ENCODE results near the gene SLCO4A1.

The SLCO4A1 gene

DNA sequence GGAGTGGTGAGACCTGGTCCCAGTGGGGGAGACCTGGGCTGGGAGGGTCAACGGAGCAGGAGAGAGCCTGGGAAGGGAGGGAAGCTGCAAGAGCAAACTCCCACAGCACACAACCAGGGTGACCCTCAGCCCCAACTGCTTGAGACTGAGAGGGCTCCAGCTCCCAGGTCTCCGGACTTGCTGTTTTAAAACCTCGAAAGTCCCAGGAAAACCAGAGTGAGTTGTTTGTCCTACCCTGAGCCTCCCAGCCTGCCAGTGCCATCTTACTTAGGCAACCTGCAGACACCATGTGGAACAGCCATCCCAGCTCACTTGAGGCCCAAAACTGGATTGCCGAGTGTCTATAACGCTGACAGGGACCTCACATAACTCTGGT, 61.5 kb downstream of the SLCO4A1 start:
- DNase-seq, result no peak

- no peak for DNase-seq
Measured at GRCh38 chr20:62704341-62704948, 62.1 kb downstream of the SLCO4A1 start.

GRCh38 chr20:62705627-62706026, 63.3 kb downstream of the SLCO4A1 start:
- no peak for DNase-seq

DNA sequence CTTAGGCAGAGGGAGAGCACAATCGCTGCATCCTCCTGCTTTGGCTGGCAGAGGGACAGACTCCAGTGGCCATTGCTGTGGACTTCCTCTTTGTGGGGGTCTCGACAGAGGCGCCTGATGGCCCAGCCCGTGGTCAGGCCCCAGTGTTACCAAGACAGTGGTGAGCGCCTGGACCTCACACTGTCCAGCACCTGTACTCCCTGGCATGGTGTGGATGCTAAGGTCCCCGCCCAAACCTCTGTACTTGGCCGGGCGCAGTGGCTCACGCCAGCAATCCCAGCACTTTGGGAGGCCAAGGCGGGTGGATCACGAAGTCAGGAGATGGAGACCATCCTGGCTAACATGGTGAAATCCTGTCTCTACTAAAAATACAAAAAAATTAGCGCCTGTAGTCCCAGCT, 64.0 kb downstream of the SLCO4A1 start:
- no peak for DNase-seq

- DNase-seq, result no peak
Measured at GRCh38 chr20:62706857-62707256, 64.6 kb downstream of the SLCO4A1 start.

GRCh38 chr20:62707276-62707920, 65.1 kb downstream of the SLCO4A1 start:
- DNase-seq, result no peak

GRCh38 chr20:62707921-62708521, 65.7 kb downstream of the SLCO4A1 start:
- DNase-seq, result peak in 1 of 4 experiments; percentile 20

GRCh38 chr20:62708591-62709536, 66.6 kb downstream of the SLCO4A1 start, which contains the start of gene NTSR1:
NTSR1 (plus strand) TSS chr20:62708836; CDS start chr20:62709208, 372 bp downstream.
- DNase-seq, result no peak

- no peak for DNase-seq
Measured at GRCh38 chr20:62709537-62709905, 67.2 kb downstream of the SLCO4A1 start.

DNA sequence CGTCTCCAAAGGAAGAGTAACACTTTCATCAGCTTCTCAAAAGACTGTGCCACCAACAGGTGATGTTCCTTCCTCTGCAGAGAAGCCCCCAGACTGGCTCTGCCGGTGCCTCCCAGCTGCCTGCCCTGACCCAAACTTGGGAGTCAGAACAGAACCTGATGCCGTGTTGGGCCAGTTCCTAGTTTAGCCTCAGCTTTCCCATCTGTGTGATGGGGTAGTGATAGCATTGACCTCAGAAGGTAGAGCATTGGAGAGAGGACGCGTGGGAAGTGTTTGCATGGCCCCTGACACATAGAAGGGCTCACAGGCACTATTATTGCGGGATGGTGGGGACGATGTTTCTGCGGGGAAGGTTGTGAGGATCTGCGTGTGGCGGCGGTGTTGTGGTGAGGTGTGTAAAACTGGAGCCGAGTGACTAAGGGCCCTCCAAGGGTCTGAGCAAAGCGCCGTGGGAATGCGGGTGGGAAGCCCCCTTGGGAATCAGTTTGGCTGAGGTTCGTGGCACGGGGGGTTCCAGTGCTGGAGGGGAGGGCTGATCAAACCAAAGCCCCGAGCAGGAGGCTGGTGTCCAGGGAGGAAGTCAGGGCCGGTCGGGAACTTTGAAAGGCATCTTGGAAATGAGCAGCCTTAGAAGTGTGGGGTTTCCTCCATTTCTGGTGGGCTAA, 68.0 kb downstream of the SLCO4A1 start:
- no peak for DNase-seq

DNA sequence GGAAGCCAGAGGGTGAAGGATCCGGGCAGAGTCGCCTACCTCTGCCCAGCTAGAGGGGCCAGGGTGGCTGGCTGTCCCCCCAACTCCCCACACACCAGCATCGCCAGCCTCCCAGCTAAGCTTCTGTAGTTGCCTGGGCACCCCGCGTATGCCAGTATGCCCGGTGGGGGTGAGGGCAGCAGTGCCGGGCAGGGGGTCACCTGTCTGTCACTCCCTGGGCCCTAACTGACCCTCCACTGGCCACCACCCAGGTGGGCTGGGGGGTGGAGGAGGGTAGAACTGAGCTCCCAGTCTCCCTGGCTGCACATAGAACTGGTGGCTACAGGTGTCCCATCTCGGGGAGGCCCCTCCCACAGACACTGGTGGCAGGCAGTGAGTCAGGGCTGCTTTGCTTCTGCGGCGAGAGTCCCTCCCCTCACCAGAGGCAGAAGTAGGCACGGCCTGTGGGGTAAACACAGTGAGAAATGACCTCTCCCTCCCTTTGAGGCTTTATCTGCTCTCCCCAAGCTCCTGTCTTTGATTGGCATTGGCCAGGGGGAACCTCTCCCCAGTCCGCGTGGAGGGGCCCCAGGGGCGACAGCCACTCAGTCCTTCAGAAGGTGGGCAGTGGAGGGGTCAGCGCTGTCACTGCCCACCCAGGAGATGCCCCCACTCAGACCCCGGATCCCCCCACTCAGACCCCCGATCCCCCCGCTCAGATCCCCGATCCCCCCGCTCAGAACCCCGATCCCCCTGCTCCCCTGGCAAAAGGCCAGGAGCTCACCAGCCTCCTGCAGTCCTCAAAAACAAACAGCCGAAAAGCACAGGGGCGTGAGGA, 68.8 kb downstream of the SLCO4A1 start:
- peak in 1 of 4 experiments; percentile 24 for DNase-seq

- DNase-seq, result no peak
Measured at GRCh38 chr20:62711703-62712101, 69.4 kb downstream of the SLCO4A1 start.

- no peak for DNase-seq
Measured at GRCh38 chr20:62712606-62713005, 70.3 kb downstream of the SLCO4A1 start.

- DNase-seq, result no peak
Measured at GRCh38 chr20:62714006-62714405, 71.7 kb downstream of the SLCO4A1 start.

DNA sequence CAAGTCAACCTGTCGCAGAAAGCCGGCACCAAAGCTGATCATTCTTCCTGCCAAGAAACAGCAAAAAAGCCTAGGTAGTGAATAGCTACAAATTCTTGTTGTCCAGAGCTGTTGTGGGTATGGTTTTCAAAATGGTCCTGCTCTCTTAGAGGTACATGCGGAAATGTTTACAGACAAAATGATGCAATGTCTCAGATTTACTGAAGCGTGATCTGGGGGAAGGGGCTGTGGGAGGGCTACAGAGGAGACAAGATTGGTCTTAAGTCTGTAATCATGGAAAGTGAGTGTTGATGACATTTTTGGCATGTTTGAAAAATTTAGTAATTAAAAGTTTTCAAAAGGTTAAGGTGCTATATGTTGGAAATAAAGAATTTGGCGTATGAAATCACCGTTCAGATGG, 72.5 kb downstream of the SLCO4A1 start:
- no peak for DNase-seq

DNA sequence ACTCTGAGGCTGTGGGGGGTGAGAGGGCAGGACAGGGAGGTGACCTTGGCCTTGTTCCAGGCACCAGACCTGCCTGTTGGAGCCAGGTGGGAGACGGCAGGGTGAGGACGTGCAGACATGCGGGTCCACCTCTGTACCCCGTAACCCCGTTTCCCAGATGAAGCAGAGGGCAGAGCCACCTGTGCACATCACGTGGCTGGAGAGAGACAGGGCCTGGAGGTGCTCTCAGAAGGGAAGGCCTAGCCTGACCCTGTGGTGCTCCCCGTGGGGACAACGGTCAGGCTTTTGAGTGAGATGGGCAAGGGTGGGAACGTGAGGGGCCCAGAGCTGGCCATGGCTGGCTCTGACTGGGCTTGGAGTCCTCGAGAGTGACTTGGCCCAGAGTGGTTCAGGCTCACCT, 72.9 kb downstream of the SLCO4A1 start:
- no peak for DNase-seq

- peak in 1 of 4 experiments; percentile 12 for DNase-seq
Measured at GRCh38 chr20:62716198-62716940, 74.1 kb downstream of the SLCO4A1 start.

DNA sequence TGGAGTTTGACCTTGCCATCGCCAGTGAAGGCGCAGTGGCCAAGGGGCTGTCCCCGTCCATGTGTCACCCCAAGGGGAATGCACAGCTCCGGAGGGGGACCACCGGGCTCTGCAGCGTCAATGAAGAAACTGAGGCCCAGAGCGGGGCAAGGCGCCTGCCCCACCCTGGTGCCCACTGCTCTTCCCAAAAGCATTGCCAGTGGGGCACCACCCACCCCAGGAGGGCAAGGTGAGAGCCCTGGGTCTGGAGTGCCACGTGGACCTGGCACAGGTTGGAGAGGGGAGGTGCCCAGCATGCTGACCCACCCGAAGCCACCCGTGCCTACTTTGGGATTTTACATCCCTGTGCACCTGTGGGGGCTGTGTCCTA, 74.6 kb downstream of the SLCO4A1 start:
- no peak for DNase-seq

GRCh38 chr20:62717933-62718332, 75.6 kb downstream of the SLCO4A1 start:
- DNase-seq, result no peak

- no peak for DNase-seq
Measured at GRCh38 chr20:62718546-62718945, 76.2 kb downstream of the SLCO4A1 start.
